Renal pelvis (tissue), 4 donors: ENCODE measurements around the gene LIMA1. TPM values are rescaled to one million over a fixed set of nuclear protein-coding genes. Genes with fewer than 3 reads are reported as not detected.
A peak's percentile ranks its signal among the peaks of the same experiment; 100 is the strongest.
"Not testable (repeated sequence)": the region's sequence is repeated elsewhere in the genome, so short reads cannot be mapped to it uniquely, and the experiment has no call there.

Source experiments
- DNase-seq: peaks from one replicate; pipeline ENCODE4 v3.0.0-alpha.2; 2013
- polyA plus RNA-seq, 3 donors: library from polyadenylated mRNA; unstranded; fragments of 120-200 nt; gene quantifications; one replicate each; pipeline ENCODE4 v1.2.1, GENCODE V29; 2013; ENCODE audit not compliant: insufficient read length in 3 of 3

LIMA1 gene
- polyA plus RNA-seq, 3 donors, result 76.7 to 84.2 (median 78.8) TPM

DNA sequence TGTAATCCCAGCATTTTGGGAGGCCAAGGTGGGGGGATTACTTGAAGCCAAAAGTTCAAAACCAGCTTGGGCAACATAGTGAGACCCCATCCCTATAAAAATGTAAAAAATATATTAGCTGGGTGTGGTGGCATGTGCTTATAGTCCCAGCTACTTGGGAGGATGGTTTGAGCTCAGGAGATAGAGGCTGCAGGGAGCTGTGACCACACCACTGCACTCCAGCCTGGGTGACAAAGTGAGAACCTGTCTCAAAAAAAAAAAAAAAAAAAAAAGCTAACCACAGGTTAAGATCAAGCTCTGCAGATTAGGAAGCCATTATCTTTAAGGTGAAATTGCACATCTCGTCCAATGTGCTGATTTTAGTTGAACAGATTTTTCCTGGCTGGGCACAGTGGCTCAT is 92.5 kb downstream of the LIMA1 start:
- DNase-seq, result no peak

DNA sequence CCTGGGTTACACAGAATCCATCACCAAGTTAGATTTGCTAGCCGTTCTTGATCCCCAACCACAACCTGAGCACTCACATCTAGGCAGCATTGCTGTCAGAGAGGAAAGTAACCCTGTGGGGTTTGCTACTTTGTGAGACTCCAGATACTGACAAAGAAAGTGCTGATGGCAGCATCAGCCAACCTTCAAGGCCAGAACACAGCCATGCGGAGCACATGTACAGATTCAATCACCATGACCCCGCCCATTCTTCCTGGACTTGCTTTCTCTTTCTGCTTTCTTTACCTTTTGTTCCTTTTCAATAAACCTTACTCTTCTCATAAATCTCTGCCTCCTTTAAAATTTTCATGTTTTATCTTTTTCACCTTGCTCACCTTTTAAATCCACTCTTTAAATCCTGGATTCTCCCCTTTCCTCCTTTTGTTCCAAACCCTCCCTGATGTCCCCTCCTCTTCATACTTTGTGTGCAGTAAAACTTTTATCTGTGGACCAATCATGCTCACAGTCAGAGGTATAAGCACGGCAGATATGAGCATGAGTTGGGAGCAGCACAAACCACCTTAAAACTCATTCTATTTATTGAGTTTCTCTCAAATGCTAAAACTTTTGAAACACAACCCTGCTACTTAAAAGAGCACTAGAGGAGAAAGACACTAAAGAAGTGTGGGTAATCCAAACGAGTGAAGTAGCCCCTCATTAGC is 94.3 kb downstream of the LIMA1 start:
- DNase-seq, result no peak

DNA sequence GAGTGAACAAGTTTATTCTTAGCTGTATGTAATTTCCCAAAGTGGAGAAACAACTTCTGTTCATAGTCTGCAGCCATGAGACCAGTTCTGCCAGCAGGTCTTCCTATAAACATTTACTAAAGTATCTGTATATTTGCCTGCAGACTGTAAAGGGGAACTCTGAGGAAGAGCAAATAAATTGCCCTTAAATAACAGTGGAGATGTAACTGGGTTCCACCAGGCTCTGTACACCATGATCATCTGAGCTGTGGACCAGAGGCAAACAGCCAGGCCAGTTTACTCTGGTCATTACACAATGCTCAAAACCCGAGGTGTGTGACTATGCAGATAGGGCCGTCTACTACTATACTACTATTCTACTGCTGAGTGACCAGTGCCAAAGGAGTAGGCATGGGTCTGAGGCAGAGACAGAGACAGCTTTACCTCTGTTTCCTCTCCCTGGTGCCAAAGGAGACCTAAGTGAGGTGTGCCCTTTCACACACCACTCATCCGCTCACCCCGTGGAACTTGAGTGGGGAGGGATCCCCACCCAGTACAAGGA is 95.0 kb downstream of the LIMA1 start:
- DNase-seq, result no peak

DNA sequence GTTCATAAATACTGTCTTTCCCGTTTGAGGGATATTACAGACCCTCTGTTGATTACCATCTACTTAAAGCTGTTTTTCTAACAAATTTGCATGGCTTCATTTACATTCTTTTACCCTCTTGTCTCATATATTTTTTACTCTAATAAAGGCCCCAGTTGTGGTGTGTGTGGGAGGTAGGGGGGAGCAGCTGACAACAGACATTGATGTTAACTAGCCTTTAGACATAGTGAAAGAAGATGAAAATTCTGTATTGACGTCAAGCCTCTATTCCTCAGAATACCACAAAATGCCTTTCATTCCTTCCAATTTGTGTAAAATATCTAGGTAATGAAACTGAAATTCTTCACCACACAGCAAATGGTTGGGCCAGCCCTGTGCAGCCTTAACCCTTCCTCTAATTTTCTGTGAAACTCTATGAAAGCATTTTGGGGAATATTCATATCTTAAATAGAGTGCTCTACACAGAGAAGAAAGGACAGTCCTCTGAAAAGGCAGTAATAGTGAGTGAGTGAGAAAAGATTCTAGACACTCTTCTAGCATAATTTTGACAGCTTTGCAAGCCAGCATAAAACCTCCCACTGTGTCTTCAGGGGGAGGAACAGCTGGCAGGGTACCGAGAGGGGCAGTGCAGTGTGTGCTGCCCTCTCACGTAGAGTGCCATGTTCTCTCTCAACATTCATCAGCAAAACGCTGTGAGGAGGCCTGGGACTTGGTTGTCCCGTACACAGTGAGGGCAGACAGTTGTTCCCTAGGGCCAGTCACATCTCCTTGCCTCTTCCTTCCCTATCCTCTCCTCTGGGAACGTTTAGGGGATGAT is 96.0 kb downstream of the LIMA1 start:
- no peak for DNase-seq

DNA sequence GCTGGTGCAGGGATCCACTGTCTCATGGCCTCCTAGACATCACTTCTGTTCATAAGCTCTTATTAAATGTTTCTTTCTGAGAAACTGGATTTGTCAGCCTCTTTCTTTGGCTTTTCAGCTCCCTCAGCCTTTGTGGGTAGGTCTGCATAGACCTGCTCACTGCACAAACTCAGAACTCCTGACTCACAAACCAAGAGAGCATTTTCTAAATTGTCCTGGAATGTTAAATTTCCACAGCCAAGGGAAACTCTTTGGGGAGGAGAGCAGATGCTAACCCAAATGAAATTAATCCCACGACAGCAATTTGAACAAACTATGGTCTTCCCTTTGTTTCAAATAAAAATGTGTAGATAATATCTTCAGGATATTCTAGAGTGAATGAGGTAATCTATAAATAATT is 96.6 kb downstream of the LIMA1 start:
- DNase-seq, result no peak

DNA sequence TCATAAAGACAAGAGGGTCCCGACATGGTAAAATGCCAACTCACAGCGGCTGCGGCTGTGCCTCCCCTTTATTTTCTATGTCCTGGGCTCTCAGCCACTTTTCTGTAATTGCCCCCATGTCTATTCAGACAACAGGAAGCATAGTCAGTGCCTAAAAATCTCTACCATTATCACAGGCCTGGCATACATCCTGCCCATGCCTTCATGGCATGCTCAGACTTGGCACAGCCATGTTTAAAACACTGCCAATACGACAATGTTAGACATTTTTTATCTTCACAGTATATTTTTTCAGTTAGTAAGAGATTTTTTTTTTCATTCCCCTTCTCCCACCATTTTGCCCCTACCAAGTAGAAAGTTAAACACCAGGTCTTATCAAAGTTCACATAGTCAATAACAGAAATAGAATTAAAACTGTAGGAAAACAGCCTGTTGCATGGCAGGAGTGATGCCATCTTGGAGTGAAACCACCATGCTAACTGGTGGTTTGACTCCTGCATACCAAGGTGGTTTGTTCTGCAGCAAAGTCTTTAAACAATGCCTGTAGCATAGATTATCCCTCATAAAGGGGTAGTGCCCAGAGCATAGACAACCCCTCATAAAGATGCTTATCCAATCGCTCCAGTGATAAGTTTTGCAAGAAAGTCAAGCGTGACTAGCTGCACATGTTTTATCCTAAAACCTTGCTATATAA is 97.2 kb downstream of the LIMA1 start:
- DNase-seq, result no peak

DNA sequence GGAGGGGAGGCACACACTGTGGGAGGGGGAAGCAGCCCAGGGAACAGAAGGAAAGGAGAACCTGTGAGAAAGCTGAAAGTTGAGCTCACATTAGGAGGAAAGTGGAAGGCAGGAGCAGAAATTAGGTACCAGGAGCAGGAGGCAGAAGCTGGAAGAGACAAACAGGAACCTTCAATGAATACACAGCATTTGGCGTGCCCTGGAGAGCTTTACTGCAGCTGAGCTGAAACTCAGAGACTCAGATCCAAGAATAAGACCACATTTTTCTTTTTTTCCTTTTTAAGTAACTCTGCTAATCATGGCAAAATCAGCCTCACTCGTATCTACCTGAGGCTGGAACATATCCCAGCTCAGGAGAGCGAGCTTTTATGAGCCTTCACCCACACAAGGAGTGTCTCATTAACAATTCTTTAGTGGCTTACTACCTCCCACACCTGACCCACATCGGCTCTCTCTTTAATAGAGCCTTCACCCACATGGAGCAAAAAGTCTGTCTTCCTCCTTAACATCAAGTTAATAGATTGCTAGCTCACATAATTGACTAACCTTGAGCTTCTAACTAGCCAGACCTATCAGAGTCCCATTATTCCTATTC is 97.9 kb downstream of the LIMA1 start:
- DNase-seq, result no peak

DNA sequence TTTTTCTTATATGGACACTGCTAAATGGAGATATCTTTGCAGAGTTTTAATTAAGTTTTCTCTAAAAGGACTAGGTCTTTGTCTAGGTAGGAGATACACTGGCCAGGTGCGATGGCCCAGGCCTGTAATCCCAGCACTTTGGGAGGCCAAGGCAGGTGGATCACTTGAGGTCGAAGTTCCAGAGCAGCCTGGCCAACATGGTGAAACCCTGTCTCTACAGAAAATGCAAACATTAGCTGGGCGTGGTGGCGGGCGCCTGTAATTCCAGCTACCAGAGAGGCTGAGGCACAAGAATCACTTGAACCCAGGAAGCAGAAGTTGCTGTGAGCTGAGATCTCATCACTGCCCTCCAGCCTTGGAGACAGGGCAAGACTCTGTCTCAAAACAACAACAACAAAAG is 99.1 kb downstream of the LIMA1 start:
- no peak for DNase-seq

DNA sequence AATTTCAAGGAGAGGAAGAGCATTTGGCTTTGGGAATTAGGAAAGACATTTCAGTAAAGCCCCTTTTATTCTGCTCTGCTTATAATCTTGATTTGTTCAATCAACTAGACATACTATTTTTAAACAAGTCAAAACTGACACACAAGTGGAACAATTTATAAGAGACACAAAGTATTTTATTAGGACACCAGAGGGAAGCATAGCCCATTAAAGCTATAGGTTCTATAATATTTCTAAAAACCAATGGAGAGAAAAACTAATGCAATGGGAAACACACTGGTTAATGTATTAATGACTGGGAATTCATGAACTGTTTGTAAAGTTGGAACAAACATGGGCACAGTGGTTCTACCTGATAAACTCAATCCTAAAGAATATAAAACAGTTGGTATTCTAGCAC is 100.9 kb downstream of the LIMA1 start:
- no peak for DNase-seq

DNA sequence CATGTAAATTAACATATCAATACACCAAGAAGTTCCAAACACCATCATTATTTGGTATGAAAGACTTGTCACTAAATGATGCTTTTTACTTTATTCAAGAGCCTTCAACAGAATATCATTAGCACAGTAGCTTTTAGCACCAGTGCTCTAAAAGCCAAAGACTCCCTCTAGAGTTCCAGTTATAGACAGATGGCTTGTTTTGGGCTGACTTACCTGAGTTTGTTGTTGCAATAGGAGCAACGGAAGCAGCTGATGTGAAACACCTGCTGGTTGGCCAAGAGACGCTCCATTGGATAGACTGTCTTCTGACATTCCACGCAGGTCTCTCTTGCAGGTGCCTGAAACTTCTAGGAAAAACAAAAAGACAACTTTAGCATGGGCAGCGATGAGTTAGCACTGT is 101.6 kb downstream of the LIMA1 start:
- no peak for DNase-seq

DNA sequence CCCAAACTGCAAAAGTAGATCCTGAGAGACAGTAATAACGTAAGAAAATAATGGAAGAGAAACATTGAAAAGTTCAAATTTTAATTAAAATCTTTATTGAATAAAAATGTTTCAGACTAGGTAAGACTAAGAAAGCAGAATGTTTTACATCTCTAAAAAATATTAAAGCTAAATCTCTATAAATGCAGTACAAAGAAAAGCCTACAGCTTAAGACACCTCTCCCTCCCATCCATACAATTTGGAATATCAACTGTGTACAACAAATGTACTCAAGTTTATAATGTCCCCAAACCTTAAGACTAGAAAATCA is 107.6 kb downstream of the LIMA1 start:
- no peak for DNase-seq

DNA sequence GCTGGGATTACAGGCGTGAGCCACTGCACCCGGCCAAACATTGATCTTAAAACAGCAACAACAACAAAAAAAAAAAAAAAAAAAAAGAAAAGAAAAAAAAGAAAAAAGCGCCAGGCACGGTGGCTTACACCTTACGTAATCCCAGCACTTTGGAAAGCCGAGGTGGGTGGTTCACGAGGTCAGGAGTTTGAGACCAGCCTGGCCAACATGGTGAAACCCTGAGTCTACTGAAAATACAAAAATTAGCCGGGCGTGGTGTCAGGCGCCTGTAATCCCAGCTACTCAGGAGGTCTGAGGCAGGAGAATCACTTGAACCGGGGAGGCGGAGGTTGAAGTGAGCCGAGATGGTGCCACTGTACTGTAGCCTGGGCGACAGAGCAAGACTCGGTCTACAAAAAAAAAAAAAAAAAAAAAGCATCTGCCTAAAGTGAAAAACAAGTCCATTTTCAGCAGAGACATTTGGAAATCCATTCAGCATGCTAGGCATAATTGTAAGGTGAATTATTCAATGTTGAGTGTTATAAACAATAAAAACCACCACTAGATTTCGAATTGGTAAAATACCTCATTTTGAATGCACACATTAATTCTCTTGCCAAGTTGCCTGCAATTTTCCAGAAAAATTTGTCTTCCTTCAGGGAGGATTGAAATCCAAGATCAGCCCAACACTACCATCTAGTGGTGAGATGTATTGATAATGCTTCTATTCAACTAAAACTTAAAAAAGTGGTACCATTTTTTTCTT is 108.2 kb downstream of the LIMA1 start:
- DNase-seq, result peak; percentile 86

DNA sequence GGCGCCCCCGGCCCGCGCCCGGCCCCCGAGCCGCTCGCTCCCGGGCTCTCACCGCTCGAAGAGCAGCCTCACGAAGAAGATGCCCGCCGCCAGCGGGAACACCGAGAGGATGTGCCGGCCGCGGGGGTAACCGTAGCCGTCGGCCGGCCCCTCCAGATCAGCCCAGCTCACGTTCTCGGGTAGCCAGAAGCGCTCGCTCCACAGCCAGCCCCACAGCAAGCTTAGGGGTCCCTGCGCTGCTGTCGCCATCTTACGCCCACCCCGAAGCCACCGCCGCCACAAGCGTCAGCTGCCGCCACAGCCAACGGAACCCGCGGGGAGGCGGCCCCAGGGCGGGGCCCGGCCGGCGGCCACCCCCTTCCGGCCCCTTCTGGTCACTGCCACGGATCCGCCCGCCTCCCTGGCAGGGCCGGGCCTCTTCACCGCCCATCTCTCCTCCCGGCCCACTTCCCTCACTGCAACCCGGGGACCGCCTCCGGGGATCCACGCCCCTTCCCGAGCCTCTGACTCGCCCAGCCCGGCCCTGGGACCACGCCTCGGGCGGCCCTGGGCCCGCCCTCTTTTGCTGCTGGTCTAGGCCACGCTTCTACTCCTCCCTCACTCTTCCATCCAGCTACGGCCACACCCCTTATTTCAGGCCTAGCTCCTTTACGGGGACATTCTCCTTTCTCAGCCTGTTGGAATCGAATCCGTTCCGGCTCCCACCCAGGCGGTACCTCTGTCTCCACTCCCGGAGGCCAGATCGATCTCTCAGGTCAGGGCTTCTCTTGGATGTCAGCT is 116.1 kb downstream of the LIMA1 start, which contains the start of gene CERS5:
Gene CERS5, minus strand, starts transcription at position 321 of the 780 bp plus-strand sequence. Its CDS starts 72 bp downstream, at position 249.
- peak; percentile 99 for DNase-seq

DNA sequence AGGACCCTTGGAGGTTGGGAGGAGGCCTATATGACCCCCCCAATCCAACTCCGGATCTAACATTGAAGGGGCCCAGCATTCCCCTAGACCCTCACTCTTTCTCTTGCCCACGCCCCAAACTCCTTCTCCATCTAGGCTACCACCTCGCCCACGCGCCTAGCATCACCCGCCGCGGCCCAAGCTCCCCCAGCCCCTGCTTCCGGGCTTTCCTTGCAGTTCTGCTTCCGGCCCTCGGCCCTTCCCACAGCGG is 116.6 kb downstream of the LIMA1 start:
- DNase-seq, result no peak

DNA sequence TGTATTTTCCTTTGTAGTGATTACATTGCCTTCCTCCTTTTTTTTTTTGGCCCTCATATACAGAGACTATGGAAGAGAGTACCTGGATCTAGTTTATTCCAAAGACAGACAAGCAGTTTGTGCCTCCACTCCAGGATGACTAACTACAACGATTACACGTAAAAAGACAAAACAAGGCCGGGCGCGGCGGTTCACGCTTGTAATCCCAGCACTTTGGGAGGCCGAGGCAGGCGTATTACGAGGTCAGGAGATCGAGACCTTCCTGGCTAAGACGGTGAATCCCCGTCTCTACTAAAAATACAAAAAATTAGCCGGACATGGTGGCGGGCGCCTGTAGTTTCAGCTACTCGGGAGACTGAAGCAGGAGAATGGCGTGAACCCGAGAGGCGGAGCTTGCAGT is 118.4 kb downstream of the LIMA1 start:
- DNase-seq, result no peak

DNA sequence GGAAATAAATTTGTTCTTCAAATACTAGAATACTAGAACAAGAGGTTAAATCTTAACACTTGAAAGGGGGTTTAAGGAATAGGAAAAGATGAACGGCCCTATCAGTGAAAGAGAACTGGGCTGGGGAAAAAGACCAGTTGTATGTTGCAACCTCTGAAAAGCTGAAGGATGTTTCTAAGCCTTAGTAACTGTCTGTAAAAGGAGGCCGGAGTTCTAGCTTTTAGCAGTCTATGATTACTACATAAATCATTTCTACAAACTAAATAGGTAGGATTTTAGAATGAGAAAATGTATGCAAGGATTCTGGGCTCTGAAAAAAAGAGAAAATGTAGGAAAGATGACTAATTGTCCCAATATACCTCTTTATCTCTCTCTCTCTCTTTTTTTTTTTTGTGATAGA is 121.1 kb downstream of the LIMA1 start:
- DNase-seq, result no peak

DNA sequence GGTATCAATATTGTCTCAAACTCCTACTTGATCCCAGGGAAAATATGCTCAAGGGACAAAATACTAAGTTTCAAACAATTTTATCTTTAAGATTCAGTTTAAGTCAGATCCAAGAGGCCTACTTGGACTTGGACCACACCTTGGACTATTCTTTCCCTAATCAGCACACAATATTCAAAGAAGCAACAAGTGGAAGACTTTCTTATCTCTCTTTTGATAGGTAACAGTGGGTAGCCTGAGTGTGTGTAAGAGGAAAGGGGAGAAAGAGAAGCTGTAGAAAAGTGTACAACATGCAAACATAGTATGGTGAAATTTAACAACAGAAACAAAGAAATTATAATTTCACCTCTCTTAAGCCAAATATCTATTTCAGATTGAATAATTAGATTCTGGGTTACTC is 122.7 kb downstream of the LIMA1 start:
- no peak for DNase-seq

DNA sequence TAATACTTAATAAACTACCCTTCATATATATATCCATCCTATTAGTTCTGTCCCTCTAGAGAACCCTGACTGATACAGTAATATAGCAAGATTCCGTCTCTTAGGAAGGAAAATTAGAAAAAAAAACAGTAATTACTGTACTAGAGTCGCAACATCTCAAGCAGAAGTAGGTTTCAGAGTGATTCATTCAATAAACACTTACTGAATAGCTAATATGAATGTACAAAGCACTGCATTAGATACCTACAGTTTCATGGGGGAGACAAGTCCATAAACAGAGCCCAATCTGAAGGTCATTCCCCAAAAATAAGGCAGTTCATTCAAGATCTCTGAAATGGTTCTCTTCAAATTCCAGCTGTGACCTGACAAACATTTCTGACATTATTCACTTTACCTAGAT is 126.1 kb downstream of the LIMA1 start:
- DNase-seq, result no peak

DNA sequence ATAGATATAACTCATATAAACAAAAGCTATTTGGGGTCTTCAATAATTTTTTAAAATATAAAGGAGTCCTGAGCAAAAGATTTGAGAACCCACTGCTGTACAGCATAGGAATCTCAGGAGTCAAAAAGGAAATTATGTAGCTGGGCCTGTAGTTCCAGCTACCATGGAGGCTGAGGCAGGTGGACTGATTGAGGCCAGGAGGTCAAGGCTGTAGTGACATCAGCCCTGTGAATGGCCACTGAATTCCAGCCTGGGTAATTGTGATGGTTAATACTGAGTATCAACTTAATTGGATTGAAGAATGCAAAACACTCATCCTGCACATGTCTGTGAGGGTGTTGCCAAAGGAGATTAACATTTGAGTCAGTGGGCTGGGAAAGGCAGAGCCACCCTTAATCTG is 126.7 kb downstream of the LIMA1 start:
- DNase-seq, result no peak

DNA sequence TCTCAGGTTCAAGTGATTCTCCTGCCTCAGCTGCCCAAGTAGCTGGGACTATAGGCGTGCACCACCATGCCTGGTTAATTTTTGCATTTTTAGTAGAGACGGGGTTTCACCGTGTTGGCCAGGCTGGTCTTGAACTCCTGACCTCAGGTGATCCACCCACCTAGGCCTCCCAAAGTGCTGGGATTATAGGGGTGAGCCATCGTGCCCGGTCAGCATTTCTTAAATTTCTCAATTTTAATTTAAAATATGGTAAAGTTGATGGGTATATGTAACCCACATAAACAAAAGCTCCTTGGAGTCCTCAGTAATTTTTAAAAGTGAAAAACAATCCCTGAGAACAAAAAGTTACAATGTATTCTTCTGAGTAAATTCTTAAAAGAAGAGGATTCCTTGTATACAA is 128.4 kb downstream of the LIMA1 start:
- DNase-seq, result not testable (repeated sequence)

DNA sequence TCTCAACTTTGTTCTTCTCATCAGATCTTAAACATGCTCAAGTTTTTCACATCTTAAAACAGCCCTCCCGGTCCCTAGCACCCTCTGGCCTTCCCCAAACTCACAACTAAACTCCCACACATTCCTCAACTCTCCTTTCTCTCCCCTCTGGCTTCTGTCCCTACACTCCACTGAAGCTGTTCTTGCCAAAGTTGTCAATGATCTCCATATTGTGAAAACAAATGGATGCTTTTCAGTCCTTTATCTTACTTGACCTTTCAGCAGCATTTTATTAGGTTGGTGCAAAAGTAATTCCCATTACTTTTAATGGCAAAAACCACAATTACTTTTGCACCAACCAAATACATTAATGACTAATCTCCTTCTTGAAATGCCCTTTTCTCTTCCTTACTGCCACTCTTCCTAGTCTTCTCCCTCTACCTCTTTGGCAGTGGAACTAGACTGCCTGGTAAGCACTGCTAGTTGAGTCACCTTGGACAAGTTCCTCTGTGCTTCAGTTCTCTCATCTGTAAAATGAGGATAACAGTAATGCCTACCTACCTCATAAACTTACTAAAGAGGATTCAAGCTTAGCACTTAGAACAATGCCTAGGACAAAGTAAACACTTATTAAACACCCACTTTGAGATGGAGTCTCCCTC is 132.2 kb downstream of the LIMA1 start:
- no peak for DNase-seq
